Measurements from ENCODE around the gene THOC1.

DNA sequence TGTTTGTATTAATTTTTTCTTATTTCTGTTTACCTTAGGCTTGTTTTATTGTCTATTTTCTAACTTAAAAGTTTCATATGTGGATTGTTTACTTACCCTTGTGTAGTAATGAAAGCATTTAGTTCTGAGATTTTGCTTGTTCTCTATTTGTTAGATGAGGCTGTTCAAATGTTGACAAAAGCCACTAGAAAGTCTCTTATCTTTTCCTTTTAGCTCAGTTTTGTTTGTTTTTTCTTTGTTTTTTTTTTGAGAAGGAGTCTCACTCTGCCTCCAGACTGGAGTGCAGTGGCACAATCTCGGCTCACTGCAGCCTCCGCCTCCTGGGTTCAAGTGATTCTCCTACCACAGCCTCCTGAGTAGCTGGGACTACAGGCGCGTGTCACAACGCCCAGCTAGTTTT is 78.6 kb downstream of the THOC1 start:
- TF ChIP-seq POLR2AphosphoS5 (IDR thresholded peaks at IDR 0.05): no peak
- TF ChIP-seq, protein P1, sequence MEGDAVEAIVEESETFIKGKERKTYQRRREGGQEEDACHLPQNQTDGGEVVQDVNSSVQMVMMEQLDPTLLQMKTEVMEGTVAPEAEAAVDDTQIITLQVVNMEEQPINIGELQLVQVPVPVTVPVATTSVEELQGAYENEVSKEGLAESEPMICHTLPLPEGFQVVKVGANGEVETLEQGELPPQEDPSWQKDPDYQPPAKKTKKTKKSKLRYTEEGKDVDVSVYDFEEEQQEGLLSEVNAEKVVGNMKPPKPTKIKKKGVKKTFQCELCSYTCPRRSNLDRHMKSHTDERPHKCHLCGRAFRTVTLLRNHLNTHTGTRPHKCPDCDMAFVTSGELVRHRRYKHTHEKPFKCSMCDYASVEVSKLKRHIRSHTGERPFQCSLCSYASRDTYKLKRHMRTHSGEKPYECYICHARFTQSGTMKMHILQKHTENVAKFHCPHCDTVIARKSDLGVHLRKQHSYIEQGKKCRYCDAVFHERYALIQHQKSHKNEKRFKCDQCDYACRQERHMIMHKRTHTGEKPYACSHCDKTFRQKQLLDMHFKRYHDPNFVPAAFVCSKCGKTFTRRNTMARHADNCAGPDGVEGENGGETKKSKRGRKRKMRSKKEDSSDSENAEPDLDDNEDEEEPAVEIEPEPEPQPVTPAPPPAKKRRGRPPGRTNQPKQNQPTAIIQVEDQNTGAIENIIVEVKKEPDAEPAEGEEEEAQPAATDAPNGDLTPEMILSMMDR (IDR thresholded peaks at IDR 0.05): no peak

All from esophagus muscularis mucosa (tissue), 3 donors.